ENCODE measurements around the gene LHX6.

The LHX6 gene

DNA sequence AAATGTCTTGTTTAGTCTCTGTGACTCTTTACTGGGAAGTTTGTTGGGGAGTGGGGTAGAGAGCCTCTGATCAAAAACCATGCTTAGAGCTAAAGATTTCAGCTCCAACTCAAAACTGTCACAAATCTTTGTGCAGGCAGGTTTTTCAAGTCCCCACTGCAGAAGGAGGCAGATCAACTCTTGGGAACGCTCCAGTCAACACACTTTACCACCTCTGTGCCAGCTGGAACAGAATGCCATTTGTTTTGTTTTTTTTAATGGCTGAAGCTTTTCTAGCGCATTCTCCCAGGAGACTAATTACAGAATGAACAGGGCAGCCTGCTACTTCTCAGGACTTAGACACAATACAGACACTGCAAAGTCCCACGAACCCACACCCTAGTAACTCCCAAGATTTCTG is 17.9 kb upstream of the LHX6 start:
- no peaks in the 10 kb centered on the region for H3K27me3 ChIP-seq (ENCODE audit: insufficient read depth, poor library complexity, severe bottlenecking)
- no peak for TF ChIP-seq SPI1 (IDR thresholded peaks at IDR 0.05; ENCODE audit: borderline replicate concordance, low read depth)
- TF ChIP-seq REST (IDR thresholded peaks at IDR 0.05; ENCODE audit: insufficient replicate concordance, low read depth), result no peak
- no peak for TF ChIP-seq POLR2AphosphoS5 (IDR thresholded peaks at IDR 0.05; ENCODE audit: low read depth)
- TF ChIP-seq GABPA (IDR thresholded peaks at IDR 0.05; ENCODE audit: low read depth), result no peak
- no peak for TF ChIP-seq CTCF (IDR thresholded peaks at IDR 0.05; ENCODE audit: insufficient read depth, low read length)
- H3K4me3 ChIP-seq (replicated peaks; ENCODE audit: insufficient read depth, low read length), result no peak overlapping the region
- H3K27ac ChIP-seq (replicated peaks), result no peak overlapping the region
- DNase-seq (ENCODE audit: low read depth in 1 of 2, low spot score in 1 of 2), result no peak

- Histone ChIP-seq H3K27ac (replicated peaks) (no peak overlapping the region), H3K27me3 (ENCODE audit: insufficient read depth, poor library complexity, severe bottlenecking) (no peaks in the 10 kb centered on the region), H3K4me3 (replicated peaks; ENCODE audit: insufficient read depth, low read length) (no peak overlapping the region)
- DNase-seq (ENCODE audit: low read depth in 1 of 2, low spot score in 1 of 2), result no peak
- no peak for TF ChIP-seq CTCF (IDR thresholded peaks at IDR 0.05; ENCODE audit: insufficient read depth, low read length)
Measured at GRCh38 chr9:122244349-122244748, 15.6 kb upstream of the LHX6 start.

DNA sequence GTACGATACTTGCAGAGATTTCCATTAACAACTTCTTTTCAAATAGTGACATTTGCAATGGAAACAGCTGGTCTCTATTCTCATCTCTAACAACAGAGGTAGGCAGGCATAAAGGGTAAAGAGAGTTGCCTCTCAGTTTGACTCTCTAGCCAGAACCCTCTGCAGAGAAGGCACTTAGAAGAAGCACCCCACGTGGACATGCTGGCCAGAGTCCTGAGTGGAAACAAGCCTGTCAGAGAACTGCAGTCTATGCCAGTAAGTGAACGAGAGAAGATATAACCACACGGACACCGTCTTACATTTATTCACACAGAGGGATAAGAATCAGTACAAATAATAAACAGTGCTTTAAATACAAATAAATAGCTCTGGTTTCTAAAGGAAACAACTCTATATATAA is 11.0 kb upstream of the LHX6 start:
- Histone ChIP-seq H3K27ac (replicated peaks) (no peak overlapping the region), H3K27me3 (ENCODE audit: insufficient read depth, poor library complexity, severe bottlenecking) (no peaks in the 10 kb centered on the region), H3K4me3 (replicated peaks; ENCODE audit: insufficient read depth, low read length) (no peak overlapping the region)
- DNase-seq (ENCODE audit: low read depth in 1 of 2, low spot score in 1 of 2), result no peak
- no peak for TF ChIP-seq POLR2AphosphoS5 (IDR thresholded peaks at IDR 0.05; ENCODE audit: low read depth)
- no peak for TF ChIP-seq SPI1 (IDR thresholded peaks at IDR 0.05; ENCODE audit: borderline replicate concordance, low read depth)
- no peak for TF ChIP-seq CTCF (IDR thresholded peaks at IDR 0.05; ENCODE audit: insufficient read depth, low read length)
- TF ChIP-seq REST (IDR thresholded peaks at IDR 0.05; ENCODE audit: insufficient replicate concordance, low read depth), result no peak
- TF ChIP-seq GABPA (IDR thresholded peaks at IDR 0.05; ENCODE audit: low read depth), result no peak

DNA sequence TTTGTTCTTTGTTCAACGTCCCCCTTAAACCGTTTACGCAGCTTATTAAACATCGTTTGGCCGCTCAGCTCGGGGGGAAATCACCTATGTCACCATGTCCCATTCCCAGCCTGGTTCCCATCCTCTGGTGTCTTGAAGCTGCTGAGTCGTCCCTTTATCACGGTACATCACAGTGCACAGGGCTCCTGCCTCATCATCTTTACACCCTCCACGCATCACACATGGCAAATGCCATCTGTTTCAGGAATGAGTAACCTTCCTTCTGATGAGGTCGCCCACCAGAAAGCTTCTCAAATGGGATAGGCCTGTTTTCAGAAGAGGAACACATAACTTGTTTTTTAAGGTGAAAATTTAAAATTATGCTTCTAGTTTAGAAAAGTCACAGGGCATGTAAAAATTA is 7.9 kb upstream of the LHX6 start:
- Histone ChIP-seq H3K27me3 (ENCODE audit: insufficient read depth, poor library complexity, severe bottlenecking) (peaks cover 8% of the 10 kb centered on the region), H3K4me3 (replicated peaks; ENCODE audit: insufficient read depth, low read length) (no peak overlapping the region), H3K27ac (replicated peaks) (no peak overlapping the region)
- TF ChIP-seq CTCF (IDR thresholded peaks at IDR 0.05; ENCODE audit: insufficient read depth, low read length), result no peak
- no peak for DNase-seq (ENCODE audit: low read depth in 1 of 2, low spot score in 1 of 2)
